ENCODE results near the gene MRM2.

Gene MRM2

GRCh38 chr7:2261611-2262010 lies 19.6 kb upstream of the MRM2 start:
- H3K27ac ChIP-seq, result no peak overlapping the region
- no peak for DNase-seq (ENCODE audit: low spot score)
- POLR2A ChIA-PET (ENCODE audit: low non-redundant PET), result no interaction called here
- CTCF ChIA-PET, result interaction anchor here (0.7 kb wide), 1 partner anchor 31 kb away, joined by 3 read pairs; no protein-coding TSS in a partner anchor
- TF ChIP-seq CTCF (conservative IDR thresholded peaks at IDR 0.05; ENCODE audit: low read depth), result no peak

- H3K27ac ChIP-seq, result peak overlapping the region; percentile 4; the same call in 1 of the 2 replicates
- no peak for TF ChIP-seq CTCF (conservative IDR thresholded peaks at IDR 0.05; ENCODE audit: low read depth)
- ChIA-PET POLR2A (ENCODE audit: low non-redundant PET) (no interaction called here), CTCF (no interaction called here)
- peak; percentile 94 for DNase-seq (ENCODE audit: low spot score)
Observed at GRCh38 chr7:2260820-2261219, 18.8 kb upstream of the MRM2 start.

- TF ChIP-seq CTCF (conservative IDR thresholded peaks at IDR 0.05; ENCODE audit: low read depth), result no peak
- ChIA-PET POLR2A (ENCODE audit: low non-redundant PET) (no interaction called here), CTCF (no interaction called here)
- H3K27ac ChIP-seq, result no peak overlapping the region
- DNase-seq (ENCODE audit: low spot score), result no peak
Observed at GRCh38 chr7:2259480-2259879, 17.5 kb upstream of the MRM2 start.

- POLR2A ChIA-PET (ENCODE audit: low non-redundant PET), result no interaction called here
- no peak overlapping the region for H3K27ac ChIP-seq
- TF ChIP-seq CTCF (conservative IDR thresholded peaks at IDR 0.05; ENCODE audit: low read depth), result no peak
- DNase-seq (ENCODE audit: low spot score), result no peak
- CTCF ChIA-PET, result no interaction called here
Observed at GRCh38 chr7:2258661-2259365, 16.8 kb upstream of the MRM2 start.

- no peak for DNase-seq (ENCODE audit: low spot score)
- POLR2A ChIA-PET (ENCODE audit: low non-redundant PET), result no interaction called here
- CTCF ChIA-PET, result no interaction called here
- TF ChIP-seq CTCF (conservative IDR thresholded peaks at IDR 0.05; ENCODE audit: low read depth), result no peak
- no peak overlapping the region for H3K27ac ChIP-seq
Observed at GRCh38 chr7:2257651-2258050, 15.6 kb upstream of the MRM2 start.

GRCh38 chr7:2257046-2257551 lies 15.1 kb upstream of the MRM2 start:
- POLR2A ChIA-PET (ENCODE audit: low non-redundant PET), result no interaction called here
- CTCF ChIA-PET, result interaction anchor here (0.5 to 0.6 kb wide), 2 partner anchors 318 to 709 kb away, joined by 3 read pairs; no protein-coding TSS in a partner anchor
- no peak overlapping the region for H3K27ac ChIP-seq
- no peak for TF ChIP-seq CTCF (conservative IDR thresholded peaks at IDR 0.05; ENCODE audit: low read depth)
- no peak for DNase-seq (ENCODE audit: low spot score)

All from RWPE1 (cell line).